Suprapubic skin (tissue), 4 donors: ENCODE results near the gene SUZ12.

Source experiments
- EP300 ChIP-seq: sonication (generic); formaldehyde crosslinking; IDR thresholded peaks from one replicate; pipeline ENCODE4 v1.6.1; 2017; ENCODE audit warnings: antibody characterized with exemption
- POLR2A ChIP-seq, 2 donors: fragments of 450-650 bp; IDR thresholded peaks; one replicate each; pipeline ENCODE4 v1.6.1; 2017; ENCODE audit warnings: antibody characterized with exemption in 2 of 2, mild to moderate bottlenecking in 2 of 2, moderate library complexity in 2 of 2
- POLR2AphosphoS5 ChIP-seq, 3 donors: sonication (generic); formaldehyde crosslinking; IDR thresholded peaks; one replicate each; pipeline ENCODE4 v1.6.1; 2017; ENCODE audit warnings: antibody characterized with exemption in 3 of 3
- TF ChIP-seq, protein P1 (sequence below), 2 donors: fragments of 200-600 bp in 1 of 2; fragments of 450-650 bp in 1 of 2; sonication (generic) in 1 of 2; IDR thresholded peaks; one replicate each; pipeline ENCODE4 v1.5.1; 2016 to 2019; ENCODE audit warnings: antibody characterized with exemption in 2 of 2, mild to moderate bottlenecking in 1 of 2, moderate library complexity in 1 of 2

DNA sequence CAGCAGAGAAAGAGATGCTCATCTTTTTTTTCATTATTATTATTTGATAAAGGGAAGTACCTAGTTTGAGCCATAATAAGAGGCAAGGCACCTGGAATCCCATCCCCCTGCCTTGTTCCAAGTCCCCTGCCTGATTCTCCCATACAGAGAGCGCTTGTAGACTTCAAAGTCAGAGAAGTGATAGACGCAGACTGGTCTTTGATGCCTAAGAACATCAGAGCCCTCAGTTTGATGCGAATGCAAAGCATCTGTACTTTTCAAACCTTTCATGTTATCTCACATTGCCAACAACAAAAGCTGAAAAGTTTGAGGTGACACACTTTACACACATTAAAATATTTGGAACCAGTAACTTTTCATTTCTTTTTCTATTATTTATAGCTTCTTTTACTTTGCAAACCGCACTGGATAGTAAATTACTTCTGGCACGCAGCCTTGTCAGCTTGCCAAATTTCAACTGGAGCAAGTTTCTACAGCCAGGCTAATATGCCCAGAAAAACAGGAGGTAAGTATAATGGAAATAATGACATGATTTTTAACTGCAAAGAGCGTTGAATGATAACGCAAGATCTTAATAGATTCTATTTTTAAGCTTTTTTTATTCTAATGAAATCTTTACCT lies 29.4 kb upstream of the SUZ12 start:
- TF ChIP-seq POLR2AphosphoS5 (IDR thresholded peaks at IDR 0.05) (no peak), EP300 (no peak), POLR2A (IDR thresholded peaks at IDR 0.05) (no peak)
- TF ChIP-seq, protein P1, sequence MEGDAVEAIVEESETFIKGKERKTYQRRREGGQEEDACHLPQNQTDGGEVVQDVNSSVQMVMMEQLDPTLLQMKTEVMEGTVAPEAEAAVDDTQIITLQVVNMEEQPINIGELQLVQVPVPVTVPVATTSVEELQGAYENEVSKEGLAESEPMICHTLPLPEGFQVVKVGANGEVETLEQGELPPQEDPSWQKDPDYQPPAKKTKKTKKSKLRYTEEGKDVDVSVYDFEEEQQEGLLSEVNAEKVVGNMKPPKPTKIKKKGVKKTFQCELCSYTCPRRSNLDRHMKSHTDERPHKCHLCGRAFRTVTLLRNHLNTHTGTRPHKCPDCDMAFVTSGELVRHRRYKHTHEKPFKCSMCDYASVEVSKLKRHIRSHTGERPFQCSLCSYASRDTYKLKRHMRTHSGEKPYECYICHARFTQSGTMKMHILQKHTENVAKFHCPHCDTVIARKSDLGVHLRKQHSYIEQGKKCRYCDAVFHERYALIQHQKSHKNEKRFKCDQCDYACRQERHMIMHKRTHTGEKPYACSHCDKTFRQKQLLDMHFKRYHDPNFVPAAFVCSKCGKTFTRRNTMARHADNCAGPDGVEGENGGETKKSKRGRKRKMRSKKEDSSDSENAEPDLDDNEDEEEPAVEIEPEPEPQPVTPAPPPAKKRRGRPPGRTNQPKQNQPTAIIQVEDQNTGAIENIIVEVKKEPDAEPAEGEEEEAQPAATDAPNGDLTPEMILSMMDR (IDR thresholded peaks at IDR 0.05) = no peak
